NCI-H1417 treated with DMSO at 0.1 percent for 48 hours (cell line): ENCODE data around the gene CCDC13.

Source experiments
- DNase-seq: peaks from one replicate; lab custom pipeline; 2025; lab: John Stamatoyannopoulos, UW

Gene CCDC13

GRCh38 chr3:42796332-42796885, 23.4 kb upstream of the CCDC13 start:
- DNase-seq: no peak

- no peak for DNase-seq
Observed at GRCh38 chr3:42795621-42796181, 22.6 kb upstream of the CCDC13 start.

GRCh38 chr3:42790714-42791229, 17.7 kb upstream of the CCDC13 start:
- DNase-seq: no peak

GRCh38 chr3:42786631-42787030, 13.6 kb upstream of the CCDC13 start:
- no peak for DNase-seq

- DNase-seq: no peak
Observed at GRCh38 chr3:42786212-42786611, 13.2 kb upstream of the CCDC13 start.

GRCh38 chr3:42780892-42781700, 8.0 kb upstream of the CCDC13 start:
- DNase-seq: no peak

- no peak for DNase-seq
Observed at GRCh38 chr3:42780398-42780797, 7.3 kb upstream of the CCDC13 start.

- DNase-seq: no peak
Observed at GRCh38 chr3:42778644-42779043, 5.6 kb upstream of the CCDC13 start.

- DNase-seq: no peak
Observed at GRCh38 chr3:42773409-42773751, 327 bp upstream of the CCDC13 start.

GRCh38 chr3:42771271-42771670, 1.8 kb downstream of the CCDC13 start:
- DNase-seq: no peak

GRCh38 chr3:42769477-42770131, 3.4 kb downstream of the CCDC13 start:
- no peak for DNase-seq

- DNase-seq: no peak
Observed at GRCh38 chr3:42764561-42765295, 8.3 kb downstream of the CCDC13 start.

GRCh38 chr3:42764115-42764514, 8.9 kb downstream of the CCDC13 start:
- no peak for DNase-seq

GRCh38 chr3:42763021-42763420, 10.0 kb downstream of the CCDC13 start:
- no peak for DNase-seq

GRCh38 chr3:42762046-42762724, 10.9 kb downstream of the CCDC13 start:
- no peak for DNase-seq

- no peak for DNase-seq
Observed at GRCh38 chr3:42758126-42758525, 14.9 kb downstream of the CCDC13 start.

- DNase-seq: no peak
Observed at GRCh38 chr3:42756681-42757213, 16.3 kb downstream of the CCDC13 start.

- DNase-seq: no peak
Observed at GRCh38 chr3:42755681-42756578, 17.1 kb downstream of the CCDC13 start.

GRCh38 chr3:42753757-42754156, 19.3 kb downstream of the CCDC13 start:
- no peak for DNase-seq

GRCh38 chr3:42752961-42753360, 20.1 kb downstream of the CCDC13 start:
- DNase-seq: no peak
